GM12892 (cell line): ENCODE results near the gene AOC3.

Experiments
- POLR2A ChIP-seq: IDR thresholded peaks from 2 replicates; pipeline ENCODE4 v1.6.1; 2011; ENCODE audit warnings: low read depth, low read length, control low read depth
- POLR2AphosphoS5 ChIP-seq: IDR thresholded peaks from 2 replicates; pipeline ENCODE4 v1.6.1; 2011; ENCODE audit warnings: low read depth, low read length, control low read depth

DNA sequence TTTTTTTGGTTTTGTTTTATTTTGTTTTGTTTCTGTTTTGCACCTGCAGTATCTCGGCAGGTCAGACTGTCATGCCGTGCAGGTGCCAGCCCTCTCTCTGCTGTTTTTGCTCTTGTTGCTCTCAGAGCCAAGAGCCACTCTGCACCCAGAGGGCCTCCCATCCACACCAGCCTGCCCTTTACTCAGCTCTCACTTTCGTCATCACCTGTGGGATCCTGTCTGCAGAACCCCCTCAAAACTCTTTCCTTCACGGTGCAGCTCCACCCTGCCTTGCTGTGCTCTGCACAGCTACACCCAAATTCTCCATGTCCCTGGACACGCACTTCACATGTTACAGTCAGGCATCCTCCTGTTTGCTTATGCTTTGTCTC, 2.6 kb downstream of the AOC3 start:
- TF ChIP-seq POLR2AphosphoS5, result no peak
- TF ChIP-seq POLR2A, result no peak
